ENCODE data around the gene KPNA1. TPM values are rescaled to one million over a fixed set of nuclear protein-coding genes. Genes with fewer than 3 reads are reported as not detected.

KPNA1 gene
- polyA plus RNA-seq, 1 of the 3 experiments (the other 2 are of a cell fraction): 21.6 TPM

DNA sequence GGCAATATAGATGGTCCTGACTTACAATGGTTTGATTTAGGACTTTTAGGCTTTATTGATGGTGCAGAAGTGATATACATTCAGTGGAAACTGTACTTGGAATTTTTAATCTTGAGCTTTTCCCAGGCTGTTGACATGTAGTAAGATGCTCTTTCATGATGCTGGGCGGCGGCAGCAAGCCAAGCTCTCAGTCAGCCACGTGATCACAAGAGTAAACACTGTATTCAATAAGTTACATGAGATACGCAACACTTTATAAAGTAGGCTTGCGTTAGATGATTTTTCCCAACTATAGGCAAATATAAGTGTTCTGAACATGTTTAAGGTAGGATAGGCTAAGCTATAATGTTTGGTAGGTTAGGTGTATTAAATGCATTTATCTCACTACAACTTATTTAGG, 31.4 kb upstream of the KPNA1 start:
- CTCF ChIA-PET: no interaction called here
- WGBS (ENCODE audit: low lambda C conversion rate): 92% methylated on average over 5 of the region's 5 CpGs

DNA sequence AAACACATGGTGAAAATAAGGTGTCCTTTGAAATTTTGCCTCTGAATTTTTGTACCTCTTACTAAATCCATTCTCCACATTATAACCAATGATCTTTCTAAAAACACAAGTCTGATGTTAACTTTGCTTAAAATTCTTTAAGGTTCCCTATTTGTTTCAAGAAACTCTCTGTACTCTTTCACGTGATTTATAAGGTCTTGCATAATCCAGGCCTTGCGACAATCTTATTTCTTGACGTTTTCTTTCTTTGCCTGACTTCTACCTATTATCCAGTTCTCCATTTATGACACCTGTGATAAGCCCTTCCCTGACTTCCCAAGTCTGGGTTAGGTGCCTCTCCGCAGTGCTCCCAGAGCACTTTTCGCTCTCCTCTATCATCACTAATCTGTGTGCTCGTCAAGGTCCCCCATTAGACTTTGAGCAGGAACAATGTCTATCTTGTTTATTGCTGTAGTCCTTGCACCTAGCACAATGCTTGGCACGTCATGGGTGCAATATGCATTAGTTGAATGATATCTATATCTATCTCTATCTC, 24.3 kb upstream of the KPNA1 start:
- H3K4me2 ChIP-seq: no peak overlapping the region
- H3K9me3 ChIP-seq: no peaks in the 10 kb centered on the region
- H2AFZ ChIP-seq (ENCODE audit: low read depth): no peak overlapping the region
- no peaks in the 10 kb centered on the region for H4K20me1 ChIP-seq (ENCODE audit: insufficient read depth)
- POLR2A ChIA-PET: no interaction called here
- H3K4me1 ChIP-seq (ENCODE audit: control insufficient read depth in 1 of 2, insufficient read depth in 2 of 2, low read depth in 1 of 2, low read length in 1 of 2): 0 out of 4 replicates have a peak, but pooled peaks cover 0 to under 1% of the 10 kb centered on the region in 2 experiments
- H3K9me2 ChIP-seq: no peaks in the 10 kb centered on the region
- H3K79me2 ChIP-seq (ENCODE audit: insufficient read depth): no peaks in the 10 kb centered on the region
- TF ChIP-seq IRF3 (IDR thresholded peaks at IDR 0.05; ENCODE audit: low read depth, low read length): no peak
- TF ChIP-seq FOSL2 (IDR thresholded peaks at IDR 0.05; ENCODE audit: borderline replicate concordance, low read depth): no peak
- no peak for TF ChIP-seq FOXJ3 (CRISPR knock-in tag; IDR thresholded peaks at IDR 0.05)
- no peak for TF ChIP-seq NFIC (IDR thresholded peaks at IDR 0.05; ENCODE audit: borderline replicate concordance)
- TF ChIP-seq, protein P1, sequence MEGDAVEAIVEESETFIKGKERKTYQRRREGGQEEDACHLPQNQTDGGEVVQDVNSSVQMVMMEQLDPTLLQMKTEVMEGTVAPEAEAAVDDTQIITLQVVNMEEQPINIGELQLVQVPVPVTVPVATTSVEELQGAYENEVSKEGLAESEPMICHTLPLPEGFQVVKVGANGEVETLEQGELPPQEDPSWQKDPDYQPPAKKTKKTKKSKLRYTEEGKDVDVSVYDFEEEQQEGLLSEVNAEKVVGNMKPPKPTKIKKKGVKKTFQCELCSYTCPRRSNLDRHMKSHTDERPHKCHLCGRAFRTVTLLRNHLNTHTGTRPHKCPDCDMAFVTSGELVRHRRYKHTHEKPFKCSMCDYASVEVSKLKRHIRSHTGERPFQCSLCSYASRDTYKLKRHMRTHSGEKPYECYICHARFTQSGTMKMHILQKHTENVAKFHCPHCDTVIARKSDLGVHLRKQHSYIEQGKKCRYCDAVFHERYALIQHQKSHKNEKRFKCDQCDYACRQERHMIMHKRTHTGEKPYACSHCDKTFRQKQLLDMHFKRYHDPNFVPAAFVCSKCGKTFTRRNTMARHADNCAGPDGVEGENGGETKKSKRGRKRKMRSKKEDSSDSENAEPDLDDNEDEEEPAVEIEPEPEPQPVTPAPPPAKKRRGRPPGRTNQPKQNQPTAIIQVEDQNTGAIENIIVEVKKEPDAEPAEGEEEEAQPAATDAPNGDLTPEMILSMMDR (IDR thresholded peaks at IDR 0.05): no peak
- H3K36me3 ChIP-seq (replicated peaks in 1 of 2; ENCODE audit: control insufficient read depth in 1 of 2, insufficient read depth in 2 of 2, low read length in 1 of 2): peaks cover 13 to 25% of the 10 kb centered on the region in 2 experiments
- H3K27me3 ChIP-seq (ENCODE audit: insufficient read depth): no peaks in the 10 kb centered on the region
- peaks cover 5% of the 10 kb centered on the region for H3F3A ChIP-seq (replicated peaks; ENCODE audit: insufficient read depth)
- no peak overlapping the region for H3K4me3 ChIP-seq (ENCODE audit: low read depth in 2 of 2, low read length in 1 of 2)
- 93% methylated on average over 7 of the region's 7 CpGs for WGBS (ENCODE audit: low lambda C conversion rate)
- no peak overlapping the region for H3K27ac ChIP-seq (ENCODE audit: low read depth in 2 of 2, low read length in 1 of 2)
- DNase-seq: no peak
- no peak overlapping the region for H3K9ac ChIP-seq
- CTCF ChIA-PET: no interaction called here

More for the DNA sequence above, 31.4 kb upstream of the KPNA1 start:
- H3K9me2 ChIP-seq: no peaks in the 10 kb centered on the region
- no peak overlapping the region for H3K4me3 ChIP-seq (ENCODE audit: low read depth in 2 of 2, low read length in 1 of 2)
- no peaks in the 10 kb centered on the region for H3K27me3 ChIP-seq (ENCODE audit: insufficient read depth)
- POLR2A ChIA-PET: no interaction called here
- no peak for TF ChIP-seq POLR2AphosphoS5 (IDR thresholded peaks at IDR 0.05; ENCODE audit: low read depth, low read length)
- no peak for TF ChIP-seq RXRA (IDR thresholded peaks at IDR 0.05; ENCODE audit: borderline replicate concordance, low read depth)
- no peak for TF ChIP-seq RAD21 (IDR thresholded peaks at IDR 0.05; ENCODE audit: low read length)
- no peak for TF ChIP-seq NFIC (IDR thresholded peaks at IDR 0.05; ENCODE audit: borderline replicate concordance)
- TF ChIP-seq TCF12 (IDR thresholded peaks at IDR 0.05): no peak
- TF ChIP-seq, protein P1 (IDR thresholded peaks at IDR 0.05): no peak
- TF ChIP-seq, protein P2, sequence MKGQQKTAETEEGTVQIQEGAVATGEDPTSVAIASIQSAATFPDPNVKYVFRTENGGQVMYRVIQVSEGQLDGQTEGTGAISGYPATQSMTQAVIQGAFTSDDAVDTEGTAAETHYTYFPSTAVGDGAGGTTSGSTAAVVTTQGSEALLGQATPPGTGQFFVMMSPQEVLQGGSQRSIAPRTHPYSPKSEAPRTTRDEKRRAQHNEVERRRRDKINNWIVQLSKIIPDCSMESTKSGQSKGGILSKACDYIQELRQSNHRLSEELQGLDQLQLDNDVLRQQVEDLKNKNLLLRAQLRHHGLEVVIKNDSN (IDR thresholded peaks at IDR 0.05; ENCODE audit: borderline replicate concordance, low read depth): no peak
- no peak overlapping the region for H3K9ac ChIP-seq
- no peaks in the 10 kb centered on the region for H3K9me3 ChIP-seq
- no peaks in the 10 kb centered on the region for H3F3A ChIP-seq (replicated peaks; ENCODE audit: insufficient read depth)
- no peaks in the 10 kb centered on the region for H4K20me1 ChIP-seq (ENCODE audit: insufficient read depth)
- H3K36me3 ChIP-seq (replicated peaks in 1 of 2; ENCODE audit: control insufficient read depth in 1 of 2, insufficient read depth in 2 of 2, low read length in 1 of 2): peaks cover 13 to 21% of the 10 kb centered on the region in 2 experiments
- H3K79me2 ChIP-seq (ENCODE audit: insufficient read depth): no peaks in the 10 kb centered on the region
- DNase-seq: no peak
- no peak overlapping the region for H3K4me2 ChIP-seq
- H3K4me1 ChIP-seq (ENCODE audit: control insufficient read depth in 1 of 2, insufficient read depth in 2 of 2, low read depth in 1 of 2, low read length in 1 of 2): no peaks in the 10 kb centered on the region
- no peak overlapping the region for H3K27ac ChIP-seq (ENCODE audit: low read depth in 2 of 2, low read length in 1 of 2)
- H2AFZ ChIP-seq (ENCODE audit: low read depth): no peak overlapping the region

All from SK-N-SH (cell line).